ENCODE data around the gene ZNF653. TPM values are rescaled to one million over a fixed set of nuclear protein-coding genes. Genes with fewer than 3 reads are reported as not detected.

ZNF653 gene
- total and polyA plus RNA-seq, 2 donors (not counting 3 experiments of a cell fraction or from before 2014, with no cell fraction given), result 7.0 to 8.7 TPM

DNA sequence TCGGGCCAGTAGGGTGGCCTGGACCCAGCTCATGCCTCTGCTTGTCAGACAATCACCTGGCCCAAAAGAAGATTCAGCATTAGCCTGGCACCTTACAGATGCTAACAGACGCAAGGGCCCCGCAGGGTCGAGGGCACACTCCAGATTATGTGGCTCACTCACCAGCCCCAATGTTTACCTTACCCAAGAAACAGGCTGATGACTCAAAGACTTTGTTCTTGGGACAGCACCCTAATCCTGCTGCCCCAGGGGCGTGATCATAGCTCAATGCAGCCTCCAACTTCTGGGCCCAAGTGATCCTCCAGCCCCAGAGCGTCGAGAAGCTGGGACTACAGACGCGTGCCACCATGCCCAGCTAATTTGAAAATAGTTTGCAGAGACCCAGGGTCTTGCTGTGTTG lies 13.5 kb upstream of the ZNF653 start:
- H3K36me3 ChIP-seq (ENCODE audit: control insufficient read depth in 2 of 2, extremely low read depth in 1 of 2, insufficient read depth in 2 of 2, low read length in 2 of 2), result no peaks in the 10 kb centered on the region
- dilution Hi-C loops (cut with MboI; ENCODE audit: extremely low pct_ligation_motif_present, low sequenced_read_pairs), result no loop called here
- TF ChIP-seq FOS (IDR thresholded peaks at IDR 0.05; ENCODE audit: borderline replicate concordance, insufficient read depth, low read length), result no peak

DNA sequence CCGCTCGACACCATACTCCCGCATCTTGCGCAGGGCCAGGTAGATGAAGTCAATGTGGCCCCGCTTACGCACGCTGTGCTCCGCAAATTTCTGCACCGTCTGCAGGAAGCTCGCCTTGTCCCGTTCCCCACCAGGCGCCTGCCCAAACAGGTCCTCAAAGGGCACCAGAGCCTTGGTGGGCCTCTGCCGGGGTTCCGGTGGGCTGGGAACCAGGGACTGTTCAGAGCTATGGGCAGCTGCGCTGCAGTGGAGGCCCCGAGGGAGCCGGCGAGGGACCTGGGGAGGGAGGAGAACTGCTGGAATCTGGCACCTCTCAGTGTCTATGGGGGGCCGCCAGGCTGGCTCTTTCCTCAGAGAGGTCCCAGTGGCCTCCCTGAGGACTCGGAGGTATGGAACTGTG lies 8.3 kb upstream of the ZNF653 start:
- H3K9me3 ChIP-seq (replicated peaks; ENCODE audit: control insufficient read depth, insufficient read depth, low read length), result no peaks in the 10 kb centered on the region
- dilution Hi-C loops (cut with MboI; ENCODE audit: extremely low pct_ligation_motif_present, low sequenced_read_pairs), result no loop called here

More for the DNA sequence above, 13.5 kb upstream of the ZNF653 start:
- no peaks in the 10 kb centered on the region for H3K27me3 ChIP-seq (ENCODE audit: control insufficient read depth in 2 of 2, insufficient read depth in 2 of 2, low read length in 2 of 2)
- H3K4me2 ChIP-seq (ENCODE audit: insufficient read depth, low read length), result no peak overlapping the region
- no peak for DNase-seq (ENCODE audit: low read depth, low spot score)
- no peaks in the 10 kb centered on the region for H3K79me2 ChIP-seq (ENCODE audit: control insufficient read depth, insufficient read depth, low read length)
- no peak overlapping the region for H3K27ac ChIP-seq (ENCODE audit: insufficient read depth, low read depth, low read length)
- no peaks in the 10 kb centered on the region for H4K20me1 ChIP-seq (replicated peaks; ENCODE audit: control insufficient read depth, extremely low read depth, insufficient read depth, low read length)
- no peak for FAIRE-seq
- no peak overlapping the region for H3K4me3 ChIP-seq (replicated peaks in 1 of 3; ENCODE audit: insufficient read depth in 1 of 3, low read depth in 1 of 3, low read length in 3 of 3)
- no peak overlapping the region for H2AFZ ChIP-seq (ENCODE audit: low read depth, low read length)
- H3K9ac ChIP-seq (replicated peaks; ENCODE audit: extremely low read depth, insufficient read depth, low read length), result no peak overlapping the region
- no peaks in the 10 kb centered on the region for H3K9me3 ChIP-seq (replicated peaks; ENCODE audit: control insufficient read depth, insufficient read depth, low read length)
- intact Hi-C loops (cut with micrococcal nuclease), result no loop called here
- H3K4me1 ChIP-seq (ENCODE audit: control insufficient read depth, extremely low read depth, insufficient read depth, low read length), result no peaks in the 10 kb centered on the region
- ChIA-PET CTCF (no interaction called here), POLR2A (no interaction called here)
- BruUV-seq (replicated peaks), result no TSS peak
- no peaks in the 10 kb centered on the region for H3K9me1 ChIP-seq (replicated peaks; ENCODE audit: control insufficient read depth, extremely low read depth, insufficient read depth, low read length)

More for the DNA sequence above, 8.3 kb upstream of the ZNF653 start:
- Histone ChIP-seq H2AFZ (ENCODE audit: low read depth, low read length) (no peak overlapping the region), H3K27me3 (ENCODE audit: control insufficient read depth in 2 of 2, insufficient read depth in 2 of 2, low read length in 2 of 2) (no peaks in the 10 kb centered on the region), H3K79me2 (ENCODE audit: control insufficient read depth, insufficient read depth, low read length) (no peaks in the 10 kb centered on the region), H3K9ac (replicated peaks; ENCODE audit: extremely low read depth, insufficient read depth, low read length) (no peak overlapping the region), H3K4me2 (ENCODE audit: insufficient read depth, low read length) (no peak overlapping the region), H4K20me1 (replicated peaks; ENCODE audit: control insufficient read depth, extremely low read depth, insufficient read depth, low read length) (no peaks in the 10 kb centered on the region), H3K9me1 (replicated peaks; ENCODE audit: control insufficient read depth, extremely low read depth, insufficient read depth, low read length) (no peaks in the 10 kb centered on the region), H3K4me1 (ENCODE audit: control insufficient read depth, extremely low read depth, insufficient read depth, low read length) (no peaks in the 10 kb centered on the region), H3K36me3 (ENCODE audit: control insufficient read depth in 2 of 2, extremely low read depth in 1 of 2, insufficient read depth in 2 of 2, low read length in 2 of 2) (peaks cover 0 to 4% of the 10 kb centered on the region in 2 experiments), H3K4me3 (replicated peaks in 1 of 3; ENCODE audit: insufficient read depth in 1 of 3, low read depth in 1 of 3, low read length in 3 of 3) (no peak overlapping the region), H3K27ac (ENCODE audit: insufficient read depth, low read depth, low read length) (no peak overlapping the region)
- DNase-seq (ENCODE audit: low read depth, low spot score), result no peak
- POLR2A ChIA-PET, result no interaction called here
- CTCF ChIA-PET, result no interaction called here
- no peak for TF ChIP-seq MAX (IDR thresholded peaks at IDR 0.05; ENCODE audit: insufficient read depth, insufficient read length)
- no peak for TF ChIP-seq POLR2AphosphoS5 (IDR thresholded peaks at IDR 0.05; ENCODE audit: insufficient read depth, low read depth, low read length)
- TF ChIP-seq GATA2 (IDR thresholded peaks at IDR 0.05; ENCODE audit: insufficient read depth, insufficient read length, low read depth, low read length), result no peak
- TF ChIP-seq POLR2A (IDR thresholded peaks at IDR 0.05; ENCODE audit: low read depth, low read length), result no peak
- TF ChIP-seq EZH2 (IDR thresholded peaks at IDR 0.05; ENCODE audit: borderline replicate concordance, low read depth, low read length, severe bottlenecking), result no peak
- TF ChIP-seq FOS (IDR thresholded peaks at IDR 0.05; ENCODE audit: borderline replicate concordance, insufficient read depth, low read length), result no peak
- no peak for TF ChIP-seq JUN (IDR thresholded peaks at IDR 0.05; ENCODE audit: borderline replicate concordance, insufficient read depth, insufficient read length, low read depth)
- no peak for TF ChIP-seq MYC (IDR thresholded peaks at IDR 0.05; ENCODE audit: low read depth, low read length)
- TF ChIP-seq, protein P1, sequence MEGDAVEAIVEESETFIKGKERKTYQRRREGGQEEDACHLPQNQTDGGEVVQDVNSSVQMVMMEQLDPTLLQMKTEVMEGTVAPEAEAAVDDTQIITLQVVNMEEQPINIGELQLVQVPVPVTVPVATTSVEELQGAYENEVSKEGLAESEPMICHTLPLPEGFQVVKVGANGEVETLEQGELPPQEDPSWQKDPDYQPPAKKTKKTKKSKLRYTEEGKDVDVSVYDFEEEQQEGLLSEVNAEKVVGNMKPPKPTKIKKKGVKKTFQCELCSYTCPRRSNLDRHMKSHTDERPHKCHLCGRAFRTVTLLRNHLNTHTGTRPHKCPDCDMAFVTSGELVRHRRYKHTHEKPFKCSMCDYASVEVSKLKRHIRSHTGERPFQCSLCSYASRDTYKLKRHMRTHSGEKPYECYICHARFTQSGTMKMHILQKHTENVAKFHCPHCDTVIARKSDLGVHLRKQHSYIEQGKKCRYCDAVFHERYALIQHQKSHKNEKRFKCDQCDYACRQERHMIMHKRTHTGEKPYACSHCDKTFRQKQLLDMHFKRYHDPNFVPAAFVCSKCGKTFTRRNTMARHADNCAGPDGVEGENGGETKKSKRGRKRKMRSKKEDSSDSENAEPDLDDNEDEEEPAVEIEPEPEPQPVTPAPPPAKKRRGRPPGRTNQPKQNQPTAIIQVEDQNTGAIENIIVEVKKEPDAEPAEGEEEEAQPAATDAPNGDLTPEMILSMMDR (IDR thresholded peaks at IDR 0.05; ENCODE audit: extremely low read depth in 1 of 2, insufficient read depth in 1 of 2, low read depth in 1 of 2, low read length in 2 of 2), result no peak
- no TSS peak for BruUV-seq (replicated peaks)
- FAIRE-seq, result no peak
- intact Hi-C loops (cut with micrococcal nuclease), result no loop called here
